Measurements from ENCODE around the gene KCTD19. TPM values are rescaled to one million over a fixed set of nuclear protein-coding genes. Genes with fewer than 3 reads are reported as not detected.

KCTD19 gene
- total RNA-seq, 1 donor from 2014 or later: under 0.01 TPM

DNA sequence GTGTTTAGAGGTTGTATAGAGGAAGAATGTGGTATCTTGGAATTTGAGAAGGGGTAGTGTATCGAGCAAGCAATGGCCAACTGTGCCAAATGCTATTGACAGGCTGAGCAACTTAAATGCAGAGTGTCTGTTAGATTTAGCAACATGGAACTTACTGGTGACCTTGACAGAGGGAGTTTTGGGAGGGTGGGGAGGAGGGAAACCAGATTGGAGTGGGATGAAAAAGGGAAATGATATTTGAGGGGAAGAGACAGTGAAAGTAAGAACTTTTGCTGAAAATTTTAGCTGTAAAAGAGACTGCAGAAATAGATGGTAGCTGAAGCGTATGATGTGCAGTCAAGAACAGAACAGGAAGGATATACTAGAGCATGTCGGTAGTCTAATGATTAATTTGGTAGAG is 1.2 kb upstream of the KCTD19 start:
- FAIRE-seq (no peak), DNase-seq (ENCODE audit: low spot score in 2 of 2) (no peak)

DNA sequence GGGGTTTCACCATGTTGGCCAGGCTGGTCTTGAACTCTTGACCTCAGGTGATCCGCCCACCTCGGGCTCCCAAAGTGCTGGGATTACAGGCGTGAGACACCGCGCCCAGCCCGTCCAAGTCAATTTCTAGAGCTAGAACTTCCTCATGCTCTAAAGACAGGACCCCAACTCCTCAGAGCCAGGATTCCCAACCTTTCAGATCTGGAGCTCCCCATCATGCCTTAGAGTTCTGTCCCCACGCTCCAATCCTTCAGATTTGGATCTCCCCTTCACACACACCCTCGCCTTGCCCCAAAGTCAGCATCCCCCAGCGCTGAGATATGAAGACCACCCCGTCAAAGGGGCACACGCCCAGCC is 448 bp downstream of the KCTD19 start:
- DNase-seq (ENCODE audit: low spot score in 2 of 2): no peak
- no peak for FAIRE-seq

DNA sequence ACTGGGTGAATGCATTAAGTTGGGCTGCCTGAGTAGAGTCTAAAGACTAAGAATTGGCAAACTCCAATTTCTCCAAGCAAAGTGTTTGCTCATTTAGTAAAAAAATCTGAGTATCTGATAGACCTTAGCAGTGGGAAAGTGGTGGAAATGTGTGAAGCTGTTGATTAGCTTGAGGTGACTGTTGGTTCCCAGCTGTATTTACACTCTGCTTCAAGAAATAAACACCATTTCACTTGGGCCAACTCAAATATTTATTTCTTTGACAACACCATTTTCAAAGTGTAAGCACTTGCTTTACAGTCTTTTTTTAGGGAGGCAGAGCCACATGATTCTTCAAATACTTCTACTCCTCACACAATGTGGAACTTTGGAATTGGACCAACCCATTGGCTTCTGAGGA is 8.7 kb downstream of the KCTD19 start:
- FAIRE-seq (no peak), DNase-seq (ENCODE audit: low spot score in 2 of 2) (no peak)

DNA sequence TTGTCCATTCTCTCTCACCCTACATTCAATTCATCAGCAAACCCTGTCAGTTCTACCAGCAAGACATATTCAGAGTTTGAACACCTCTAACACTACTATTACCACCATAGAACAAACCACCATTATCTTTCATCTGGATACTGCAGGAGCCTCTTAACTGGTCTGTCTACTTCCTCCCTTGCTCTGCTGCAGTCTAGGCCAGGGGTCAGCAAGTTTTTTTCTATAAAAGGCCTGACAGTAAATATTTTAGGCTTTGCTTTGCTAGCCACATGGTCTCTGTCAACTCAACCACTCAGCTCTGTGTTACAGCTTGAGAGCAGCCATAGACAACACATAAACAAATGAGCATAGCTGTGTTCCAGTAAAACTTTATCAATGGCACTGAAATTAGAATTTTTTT is 13.8 kb downstream of the KCTD19 start:
- FAIRE-seq (no peak), DNase-seq (ENCODE audit: low spot score in 2 of 2) (no peak)

DNA sequence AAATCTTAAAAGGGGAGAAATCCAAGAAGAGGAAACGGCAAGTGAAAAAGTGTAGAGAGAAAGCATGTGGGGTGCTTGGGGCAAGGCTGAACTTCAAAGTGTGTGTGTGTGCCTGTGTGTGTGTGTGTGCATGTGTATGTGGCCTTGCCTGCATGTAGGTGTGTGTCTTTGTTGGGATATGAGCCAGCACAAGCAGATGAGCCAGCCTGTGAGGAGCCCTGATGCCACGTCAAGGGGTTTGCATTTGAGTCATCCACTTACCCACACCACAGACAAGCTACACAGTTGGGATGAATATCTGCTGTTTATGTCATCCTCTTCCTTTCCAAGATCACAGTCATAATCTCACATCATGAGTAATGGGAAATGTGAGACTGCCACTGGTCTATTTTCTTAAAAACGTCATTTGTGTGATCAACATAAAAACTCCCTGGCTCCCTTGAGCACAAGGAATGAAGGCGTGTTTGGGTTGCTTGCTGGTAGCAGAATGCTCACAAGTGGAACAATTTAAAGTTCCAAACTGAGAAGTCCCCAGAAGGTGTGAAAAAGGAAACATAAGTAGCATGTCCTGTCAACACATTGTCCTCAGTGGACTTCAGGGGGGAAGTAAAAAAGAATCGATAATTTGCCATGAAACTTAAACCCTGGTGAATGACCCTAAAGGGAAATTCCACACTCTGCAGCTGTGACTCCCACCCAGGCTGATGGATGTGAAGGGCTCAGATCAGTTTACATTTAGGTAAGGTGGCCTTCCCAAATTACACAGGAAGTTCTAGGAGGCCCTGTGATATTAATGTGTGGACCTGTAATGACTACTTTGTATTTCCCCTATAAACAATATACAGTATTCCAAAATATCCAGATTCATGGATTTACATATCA is 14.7 kb downstream of the KCTD19 start:
- peak in 1 of 2 donors; percentile 37 for DNase-seq (ENCODE audit: low spot score in 2 of 2)
- no peak for FAIRE-seq

DNA sequence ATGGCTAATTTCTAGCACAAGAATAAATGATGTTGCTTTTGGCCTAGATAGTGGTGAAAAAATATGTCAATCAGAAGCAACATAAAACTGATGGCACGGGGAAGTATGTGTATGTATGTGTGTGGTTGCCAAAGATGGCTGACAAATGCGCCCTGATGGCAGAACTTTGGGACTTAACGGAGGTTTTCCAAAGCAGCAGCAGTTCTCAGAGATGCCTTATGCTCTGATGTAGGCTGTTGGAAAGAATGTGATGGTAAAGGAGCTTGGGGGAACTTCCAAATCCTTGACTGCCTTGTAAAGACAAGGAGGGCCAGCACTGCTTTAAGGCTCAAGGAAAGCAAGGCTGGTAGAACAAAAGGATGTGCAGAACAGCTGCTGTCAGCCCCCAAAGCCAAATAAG is 16.0 kb downstream of the KCTD19 start:
- FAIRE-seq (no peak), DNase-seq (ENCODE audit: low spot score in 2 of 2) (no peak)

DNA sequence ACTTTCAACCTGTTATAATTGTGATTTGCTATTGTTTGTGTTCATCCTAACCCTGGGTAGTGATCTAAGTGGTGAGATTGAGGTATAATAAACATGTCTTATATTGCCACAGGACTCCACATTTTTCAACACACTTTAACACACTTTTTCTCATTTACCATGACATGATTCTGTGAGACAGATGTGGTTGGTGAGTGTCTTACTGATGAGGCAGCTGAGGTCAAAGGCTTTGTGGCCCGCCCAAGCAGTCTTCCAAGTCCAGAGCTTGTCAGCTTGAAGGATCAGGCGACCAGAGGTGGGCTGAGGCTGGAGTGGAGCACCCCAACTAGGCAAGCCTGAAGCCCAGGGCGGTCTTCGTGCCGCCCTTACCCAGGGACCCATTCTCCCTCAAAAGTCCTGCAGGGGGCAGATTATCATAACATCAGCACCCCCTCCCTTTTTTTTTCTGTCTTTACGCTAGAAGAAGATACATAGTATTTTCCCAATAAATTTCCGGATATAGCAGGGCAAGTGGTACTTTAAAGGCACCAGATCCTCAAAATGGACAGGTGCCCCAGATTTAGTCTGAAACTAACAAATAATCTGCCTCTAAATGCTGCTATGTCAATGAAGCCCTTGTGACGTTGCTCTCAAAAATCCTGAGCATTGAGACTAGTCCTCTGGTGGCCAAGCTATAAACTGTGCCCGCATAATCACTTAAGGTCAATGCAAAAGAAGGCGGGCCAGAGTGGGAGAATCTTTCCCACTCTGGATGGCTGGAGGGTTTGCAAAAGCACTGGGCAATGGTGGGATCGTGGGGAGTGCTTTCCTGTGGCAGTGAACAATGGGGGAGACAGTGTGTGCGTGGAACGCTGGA is 21.1 kb downstream of the KCTD19 start:
- DNase-seq (ENCODE audit: low spot score in 2 of 2) (no peak), FAIRE-seq (no peak)

DNA sequence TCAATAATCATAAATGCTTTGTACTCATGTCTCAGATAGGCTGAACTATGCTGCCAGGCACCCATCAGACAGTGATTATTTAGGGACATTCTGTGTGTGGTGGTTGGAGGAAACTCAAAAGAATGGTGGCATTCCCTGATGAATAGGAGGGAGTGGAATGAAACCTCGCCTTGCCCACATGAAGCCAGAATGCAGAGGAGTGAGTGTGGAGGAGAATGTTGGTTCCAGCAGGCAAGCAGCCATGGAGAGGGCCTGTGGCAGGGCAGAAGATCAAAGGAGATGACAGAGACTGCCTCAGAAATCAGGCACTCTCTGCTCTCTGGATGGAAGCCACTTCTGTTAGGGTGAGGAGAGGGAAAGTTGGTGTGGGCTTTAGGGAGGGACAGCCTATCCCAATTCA is 22.5 kb downstream of the KCTD19 start:
- FAIRE-seq (no peak), DNase-seq (ENCODE audit: low spot score in 2 of 2) (no peak)

DNA sequence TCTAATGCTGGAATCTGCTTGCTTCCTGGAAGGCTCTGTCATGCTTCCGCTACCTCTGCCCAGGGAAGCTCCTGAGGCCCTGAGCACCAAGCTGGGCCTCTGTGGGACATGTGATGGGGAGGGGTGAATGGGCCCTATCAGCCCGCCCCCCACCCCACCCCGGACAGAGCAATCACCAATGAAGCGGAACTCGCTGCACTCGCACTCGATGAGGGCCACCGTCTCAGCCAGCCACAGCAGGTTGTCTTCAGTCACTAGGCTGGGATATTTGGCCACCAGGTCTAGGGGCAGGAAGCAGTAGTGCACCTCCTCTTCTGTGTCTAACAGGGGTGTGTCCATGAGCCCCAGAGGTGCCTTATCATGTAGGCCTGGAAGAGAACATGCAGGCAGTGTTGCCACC is 23.6 kb downstream of the KCTD19 start:
- FAIRE-seq: no peak

DNA sequence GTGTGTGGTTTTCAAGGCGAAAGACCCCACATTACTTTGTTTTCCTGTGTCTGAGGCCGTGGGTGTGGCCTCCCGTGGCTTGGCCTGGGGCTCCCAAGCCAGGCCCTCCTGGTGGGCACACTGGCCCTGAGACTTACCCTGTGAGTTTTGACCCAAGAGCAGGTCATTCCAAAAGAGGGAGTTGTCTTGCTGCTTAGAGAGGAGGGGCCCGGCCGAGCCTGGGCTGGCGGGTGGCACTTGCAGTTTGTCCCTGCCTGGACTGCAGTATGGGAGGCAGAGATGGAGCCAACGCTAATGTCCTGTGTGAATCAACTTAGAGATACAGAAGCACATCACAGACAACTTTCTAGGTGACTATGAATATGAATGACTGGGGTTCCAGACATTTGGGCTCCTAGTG is 24.5 kb downstream of the KCTD19 start:
- FAIRE-seq: no peak
- no peak for DNase-seq (ENCODE audit: low spot score in 2 of 2)

More for the DNA sequence above, 23.6 kb downstream of the KCTD19 start:
- no peak for DNase-seq (ENCODE audit: low spot score in 2 of 2)

DNA sequence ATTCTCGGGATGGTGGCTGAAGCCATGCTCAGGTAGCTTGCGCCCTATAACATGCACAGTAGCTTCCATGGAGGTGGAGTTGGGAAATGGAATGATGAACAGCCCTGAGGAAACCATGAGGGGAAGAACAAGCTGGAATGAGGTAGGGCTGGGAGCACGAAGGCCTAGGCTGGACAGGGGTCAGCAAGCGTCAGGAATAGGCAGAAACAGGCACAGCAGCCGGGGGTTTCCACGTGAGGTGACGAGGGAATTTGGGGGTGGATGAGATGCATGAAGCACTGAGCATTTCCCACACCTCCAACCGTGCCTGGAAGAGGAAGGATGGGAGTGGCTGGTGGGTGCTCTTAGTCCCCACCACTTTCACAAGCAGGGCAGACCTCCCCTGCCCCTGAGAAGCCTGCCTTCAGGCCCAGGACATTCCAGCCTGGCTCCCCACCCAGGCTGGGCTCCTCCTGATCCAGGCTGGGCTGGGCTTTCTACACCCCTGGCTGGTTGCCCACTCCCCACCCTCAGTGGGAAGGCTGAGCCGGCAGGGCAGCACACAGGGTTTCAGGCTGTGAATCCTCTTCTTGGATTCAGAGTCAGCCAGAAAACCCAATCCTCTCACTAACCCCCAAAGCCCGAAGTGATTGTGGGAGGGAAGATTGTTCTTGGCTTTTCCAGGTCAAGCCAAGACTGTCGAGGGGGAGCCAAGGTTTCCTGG is 25.3 kb downstream of the KCTD19 start:
- no peak for DNase-seq (ENCODE audit: low spot score in 2 of 2)
- no peak for FAIRE-seq

DNA sequence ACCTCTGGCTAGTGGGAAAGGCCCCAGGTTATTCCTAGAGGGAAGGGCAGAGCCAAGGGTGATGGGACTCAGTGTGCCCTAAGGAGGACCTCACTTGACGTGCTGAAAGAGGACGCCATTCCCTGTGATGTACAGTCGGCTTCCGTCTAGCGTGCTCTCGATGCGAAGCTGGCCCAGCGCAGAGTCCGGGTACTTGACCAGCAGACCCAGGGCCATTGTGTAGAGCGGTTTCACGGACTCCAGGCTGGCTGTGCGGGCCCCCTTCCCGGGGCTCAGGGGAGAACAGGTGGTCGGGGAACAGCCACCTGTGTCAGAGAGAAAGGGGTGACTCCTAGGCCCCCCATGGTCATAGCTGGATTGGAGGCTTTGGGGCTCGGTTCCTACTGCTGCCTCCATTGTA is 27.3 kb downstream of the KCTD19 start:
- FAIRE-seq: no peak
- DNase-seq (ENCODE audit: low spot score in 2 of 2): no peak

DNA sequence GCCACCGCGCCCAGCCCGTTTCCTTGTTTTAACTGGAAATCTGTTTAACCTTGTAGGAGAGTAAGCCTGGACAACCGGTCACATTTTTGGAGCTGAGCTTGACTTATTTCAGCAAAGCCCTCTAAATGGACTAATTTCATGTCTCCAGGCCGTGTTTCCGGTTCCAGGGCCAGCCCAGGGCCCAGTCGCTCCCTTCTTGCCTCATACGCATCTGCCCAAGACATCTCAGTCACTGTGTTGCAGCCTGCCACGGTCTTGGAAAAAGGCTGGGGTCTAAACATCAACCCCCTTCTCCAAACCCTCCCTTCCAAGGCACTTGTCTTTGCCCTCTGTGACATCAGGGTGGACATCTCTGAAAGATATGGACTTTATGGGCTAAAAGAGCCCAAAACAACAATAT is 28.3 kb downstream of the KCTD19 start:
- FAIRE-seq: no peak
- DNase-seq (ENCODE audit: low spot score in 2 of 2): no peak

DNA sequence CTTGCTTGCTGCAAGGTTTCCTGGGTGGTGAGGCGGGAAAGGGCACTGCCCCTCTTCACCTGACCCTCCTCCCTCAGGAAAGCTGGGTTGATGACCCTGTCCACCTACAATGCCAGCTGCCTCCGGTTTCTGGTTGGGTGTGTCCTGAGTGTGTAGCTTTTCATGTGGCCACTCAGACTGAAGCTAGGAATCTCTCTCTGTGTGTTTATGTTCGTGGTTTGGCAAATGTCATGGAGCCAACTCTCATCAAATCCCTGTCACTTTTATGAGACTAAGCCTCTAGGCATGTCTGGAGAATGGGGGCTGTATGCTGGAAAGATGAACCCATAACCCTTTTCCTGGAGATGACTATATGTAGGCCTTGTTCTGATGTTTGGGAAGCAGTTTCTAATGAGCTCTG is 30.1 kb downstream of the KCTD19 start:
- no peak for FAIRE-seq
- DNase-seq (ENCODE audit: low spot score in 2 of 2): no peak

DNA sequence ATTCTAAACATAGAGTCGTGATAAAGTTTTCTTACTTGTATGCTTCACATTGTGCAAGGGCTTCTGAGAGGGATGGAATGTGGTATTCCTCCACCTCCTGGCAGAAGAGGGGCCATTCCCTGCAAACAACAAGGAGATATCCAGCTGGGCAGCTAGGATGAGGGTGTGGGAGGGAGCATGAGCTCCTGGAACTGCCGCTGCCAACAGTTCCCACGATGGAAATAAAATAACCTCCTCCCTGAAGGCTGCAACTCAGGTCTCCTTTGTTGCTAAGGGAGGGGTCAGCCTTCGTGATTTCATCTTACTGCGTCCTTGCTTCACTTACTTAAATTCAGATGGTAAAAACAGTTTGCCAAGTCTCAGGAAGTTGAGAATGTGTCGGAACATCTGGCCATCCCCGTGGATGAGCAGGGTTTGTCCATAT is 31.6 kb downstream of the KCTD19 start:
- no peak for FAIRE-seq

DNA sequence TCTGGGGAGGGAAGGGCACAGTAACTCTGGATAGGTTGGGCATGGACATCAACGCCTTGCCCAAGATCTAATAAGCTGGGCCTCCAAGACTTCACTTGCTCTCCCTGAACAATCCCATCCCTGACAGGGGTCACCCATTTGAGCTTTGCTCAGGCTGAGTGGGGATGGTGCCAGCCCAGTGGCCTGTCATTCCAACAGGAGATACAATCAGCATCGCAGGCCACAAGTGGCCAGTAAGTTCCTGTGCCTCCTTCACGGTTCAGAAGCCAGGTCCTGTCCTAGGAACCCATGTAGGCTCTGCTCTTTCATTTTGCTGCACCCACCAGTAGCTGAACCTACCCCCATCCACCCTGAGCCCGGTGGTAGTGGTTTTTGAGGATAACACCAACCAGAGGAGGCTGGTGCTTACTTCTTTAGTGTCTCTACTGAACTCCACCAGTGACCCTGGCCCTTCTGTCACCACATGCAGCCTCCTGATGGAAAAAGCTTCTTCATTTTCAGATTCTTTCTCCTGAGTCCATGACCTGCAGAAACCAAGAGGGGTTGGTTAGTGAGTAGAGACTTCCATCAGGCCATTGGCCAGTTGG is 32.3 kb downstream of the KCTD19 start:
- DNase-seq (ENCODE audit: low spot score in 2 of 2): no peak
- FAIRE-seq: no peak

More for the DNA sequence above, 31.6 kb downstream of the KCTD19 start:
- DNase-seq (ENCODE audit: low spot score in 2 of 2): no peak

DNA sequence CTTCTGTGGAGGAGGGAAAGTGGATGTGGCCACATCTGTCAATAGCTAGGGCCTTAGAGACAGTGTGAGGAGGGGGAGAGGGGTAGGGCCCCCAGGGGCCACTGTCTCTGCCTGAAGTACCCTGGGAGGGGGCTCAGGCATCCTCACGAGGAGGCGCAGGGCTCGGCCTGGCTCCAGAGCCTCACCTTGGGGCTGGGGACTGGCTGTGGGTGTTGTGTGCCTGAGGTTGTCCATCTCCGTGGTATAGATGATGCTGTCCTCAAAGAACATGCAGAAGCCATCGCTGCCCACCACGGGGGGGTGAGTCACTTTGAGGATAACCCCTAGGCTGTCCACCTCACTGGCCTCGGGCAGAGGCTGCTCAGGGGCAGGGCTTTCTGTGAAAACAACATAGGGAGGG is 35.1 kb downstream of the KCTD19 start:
- FAIRE-seq (no peak), DNase-seq (ENCODE audit: low spot score in 2 of 2) (no peak)

DNA sequence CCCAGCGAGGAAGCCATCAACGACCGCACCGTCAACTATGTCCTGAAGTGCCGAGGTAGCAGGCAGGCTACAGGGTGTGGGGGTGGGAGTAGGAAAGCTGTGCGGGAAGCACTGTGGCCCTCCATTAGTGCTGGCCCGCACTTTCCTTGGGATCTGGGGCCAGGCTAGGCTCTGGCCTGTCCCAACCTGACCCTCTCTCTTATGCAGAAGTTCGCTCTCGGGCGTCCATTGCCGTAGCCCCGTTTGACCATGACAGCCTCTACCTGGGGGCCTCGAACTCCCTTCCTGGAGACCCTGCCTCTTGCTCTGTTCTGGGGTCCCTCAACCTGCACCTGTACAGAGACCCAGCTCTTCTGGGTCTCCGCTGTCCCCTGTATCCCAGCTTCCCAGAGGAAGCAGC is 38.6 kb downstream of the KCTD19 start:
- DNase-seq (ENCODE audit: low spot score in 2 of 2) (no peak), FAIRE-seq (no peak)

DNA sequence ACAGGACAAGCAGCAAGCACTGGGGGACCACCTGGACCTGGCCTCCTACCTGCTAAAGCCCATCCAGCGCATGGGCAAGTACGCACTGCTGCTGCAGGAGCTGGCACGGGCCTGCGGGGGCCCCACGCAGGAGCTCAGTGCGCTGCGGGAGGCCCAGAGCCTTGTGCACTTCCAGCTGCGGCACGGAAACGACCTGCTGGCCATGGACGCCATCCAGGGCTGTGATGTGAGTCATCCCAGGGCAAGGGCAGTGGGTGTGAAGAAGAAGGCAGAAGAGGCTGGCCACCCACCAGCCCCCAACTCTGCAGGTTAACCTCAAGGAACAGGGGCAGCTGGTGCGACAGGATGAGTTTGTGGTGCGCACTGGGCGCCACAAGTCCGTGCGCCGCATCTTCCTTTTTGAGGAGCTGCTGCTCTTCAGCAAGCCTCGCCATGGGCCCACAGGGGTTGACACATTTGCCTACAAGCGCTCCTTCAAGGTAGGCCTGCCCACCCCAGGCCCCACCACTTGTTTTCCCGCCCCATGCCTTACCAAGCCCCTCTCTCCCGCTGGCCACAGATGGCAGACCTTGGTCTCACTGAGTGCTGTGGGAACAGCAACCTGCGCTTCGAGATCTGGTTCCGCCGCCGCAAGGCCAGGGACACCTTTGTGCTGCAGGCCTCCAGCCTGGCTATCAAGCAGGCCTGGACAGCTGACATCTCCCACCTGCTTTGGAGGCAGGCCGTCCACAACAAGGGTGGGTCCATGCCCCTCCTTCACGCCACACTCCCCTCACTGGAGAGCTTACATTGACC is 39.9 kb downstream of the KCTD19 start:
- DNase-seq (ENCODE audit: low spot score in 2 of 2) (no peak), FAIRE-seq (no peak)

Measured in frontal cortex (tissue), 4 donors.